Central memory CD8-positive, alpha-beta T cell (primary cell): ENCODE measurements around the gene MT1M.
A peak's percentile ranks its signal among the peaks of the same experiment; 100 is the strongest.

Source experiments
- ATAC-seq: fragments of 150-1000 bp; cut with Tn5 transposase; replicated peaks from 2 replicates; pipeline ENCODE4 v1.10.0; 2022; ENCODE audit warnings: mild to moderate bottlenecking, moderate FRiP score, moderate number of reproducible peaks; ENCODE audit not compliant: poor library complexity, severe bottlenecking; ENCODE audit errors: extremely low read depth
- DNase-seq, 2 donors: peaks; one replicate each; pipeline ENCODE4 v3.0.0; 2021; ENCODE audit warnings: low spot score in 2 of 2
- H3K27ac Mint-ChIP-seq: one replicate; pipeline ENCODE4 v1.8.0; 2022; ENCODE audit warnings: low read depth, mild to moderate bottlenecking, moderate library complexity, mixed read lengths
- H3K27me3 Mint-ChIP-seq: one replicate; pipeline ENCODE4 v1.8.0; 2022; ENCODE audit warnings: mixed read lengths
- H3K36me3 Mint-ChIP-seq: one replicate; pipeline ENCODE4 v1.8.0; 2022; ENCODE audit warnings: mild to moderate bottlenecking, moderate library complexity, mixed read lengths; ENCODE audit not compliant: insufficient read depth
- H3K4me1 Mint-ChIP-seq: one replicate; pipeline ENCODE4 v1.8.0; 2022; ENCODE audit warnings: mixed read lengths
- H3K4me3 Mint-ChIP-seq: one replicate; pipeline ENCODE4 v1.8.0; 2022; ENCODE audit warnings: mild to moderate bottlenecking, moderate library complexity, mixed read lengths
- H3K9me3 Mint-ChIP-seq: one replicate; pipeline ENCODE4 v1.8.0; 2022; ENCODE audit warnings: mixed read lengths

MT1M gene

DNA sequence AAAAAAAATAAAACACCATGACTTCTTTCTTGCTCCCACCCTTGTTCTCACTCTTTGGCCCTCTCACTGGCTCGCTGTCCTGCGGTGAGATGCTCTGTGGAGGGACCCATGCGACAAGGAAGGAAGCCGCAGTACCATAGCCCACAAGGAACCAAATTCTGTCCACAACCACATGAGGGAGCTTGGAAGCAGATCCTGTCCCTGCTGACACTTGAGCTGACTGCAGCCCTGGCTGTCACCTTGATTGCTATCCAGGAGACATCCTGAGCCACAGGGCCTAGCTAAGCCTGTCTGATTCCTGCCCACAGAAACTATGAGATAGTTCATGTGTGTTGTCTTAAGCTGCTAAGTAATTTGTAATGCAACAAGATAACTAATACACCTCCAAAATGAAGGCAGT is 28.9 kb upstream of the MT1M start:
- no peak for DNase-seq

DNA sequence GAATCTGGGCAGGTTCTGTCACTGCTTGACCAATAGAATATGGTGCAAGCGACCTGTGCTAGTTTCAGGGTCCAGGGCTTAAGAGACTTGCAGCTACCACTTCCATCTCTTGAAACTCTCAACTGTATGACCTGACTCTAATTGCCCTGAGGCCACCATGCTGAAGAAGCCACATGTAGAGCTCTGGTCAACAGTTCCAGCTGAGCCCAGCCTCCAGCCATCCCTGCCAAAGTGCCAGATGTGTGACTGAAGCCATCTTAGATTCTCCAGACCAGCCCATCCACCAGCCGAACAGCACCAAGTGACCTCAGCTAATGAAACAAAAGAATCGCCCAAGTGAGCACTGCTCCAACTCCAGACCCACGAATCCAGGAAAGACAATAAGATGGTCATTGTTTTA is 27.5 kb upstream of the MT1M start:
- DNase-seq, result no peak
- H3K27ac Mint-ChIP-seq, result no peak overlapping the region
- no peak for ATAC-seq
- no peaks in the 10 kb centered on the region for H3K9me3 Mint-ChIP-seq
- peaks cover 12% of the 10 kb centered on the region for H3K27me3 Mint-ChIP-seq
- no peak overlapping the region for H3K4me3 Mint-ChIP-seq
- H3K4me1 Mint-ChIP-seq, result peaks cover 42% of the 10 kb centered on the region
- H3K36me3 Mint-ChIP-seq, result peaks cover 5% of the 10 kb centered on the region

More for the DNA sequence above, 28.9 kb upstream of the MT1M start:
- ATAC-seq, result no peak
- peaks cover 30% of the 10 kb centered on the region for H3K4me1 Mint-ChIP-seq
- H3K27ac Mint-ChIP-seq, result no peak overlapping the region
- H3K27me3 Mint-ChIP-seq, result peaks cover 13% of the 10 kb centered on the region
- H3K36me3 Mint-ChIP-seq, result peaks cover 2% of the 10 kb centered on the region
- H3K9me3 Mint-ChIP-seq, result no peaks in the 10 kb centered on the region
- no peak overlapping the region for H3K4me3 Mint-ChIP-seq

DNA sequence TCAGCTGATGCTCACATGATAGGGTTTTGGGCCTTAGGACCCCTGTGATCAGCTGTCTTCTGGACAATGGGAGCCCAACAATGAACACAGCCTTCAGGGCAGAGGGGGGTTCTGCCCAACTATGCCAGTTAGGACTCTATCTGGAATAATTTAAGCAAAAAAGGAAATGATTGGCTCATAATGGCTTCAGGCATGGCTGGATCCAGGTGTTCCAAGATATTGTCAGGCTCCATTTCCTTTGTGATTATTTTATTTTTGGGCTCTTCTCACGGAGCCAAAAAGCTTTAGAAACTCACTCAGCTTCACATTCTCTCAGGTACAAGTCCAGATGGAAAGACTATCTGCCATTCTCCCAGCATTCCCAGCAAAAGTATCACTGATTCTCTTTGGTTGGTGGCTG is 27.0 kb upstream of the MT1M start:
- Mint-ChIP-seq H3K4me1 (peaks cover 43% of the 10 kb centered on the region), H3K27ac (no peak overlapping the region), H3K9me3 (no peaks in the 10 kb centered on the region), H3K4me3 (no peak overlapping the region), H3K27me3 (peaks cover 6% of the 10 kb centered on the region), H3K36me3 (peaks cover 5% of the 10 kb centered on the region)
- DNase-seq (no peak), ATAC-seq (no peak)

DNA sequence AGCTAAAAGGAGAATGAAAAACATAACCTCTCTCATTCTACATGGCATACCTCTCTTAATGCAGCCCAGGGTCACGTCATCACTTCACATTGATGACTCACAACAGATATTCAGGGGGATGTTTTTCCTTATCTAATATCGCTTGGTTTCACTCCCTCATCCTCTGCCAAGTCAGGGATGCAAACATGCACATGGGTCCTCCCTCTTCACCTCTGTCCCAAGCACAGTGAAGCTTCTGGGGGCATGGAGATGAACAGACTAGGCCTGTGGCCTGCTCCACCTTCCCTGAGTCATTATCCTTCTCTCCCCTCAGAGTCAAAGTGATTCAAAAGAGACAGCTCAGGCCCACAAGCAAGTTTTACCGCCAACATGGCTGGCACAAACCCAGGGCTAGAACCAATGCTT is 26.4 kb upstream of the MT1M start:
- H3K9me3 Mint-ChIP-seq, result no peaks in the 10 kb centered on the region
- no peak overlapping the region for H3K4me3 Mint-ChIP-seq
- DNase-seq, result no peak
- H3K36me3 Mint-ChIP-seq, result peaks cover 5% of the 10 kb centered on the region
- H3K27me3 Mint-ChIP-seq, result peaks cover under 1% of the 10 kb centered on the region
- no peak for ATAC-seq
- H3K27ac Mint-ChIP-seq, result peak overlapping the region; percentile 93
- peaks cover 46% of the 10 kb centered on the region for H3K4me1 Mint-ChIP-seq

DNA sequence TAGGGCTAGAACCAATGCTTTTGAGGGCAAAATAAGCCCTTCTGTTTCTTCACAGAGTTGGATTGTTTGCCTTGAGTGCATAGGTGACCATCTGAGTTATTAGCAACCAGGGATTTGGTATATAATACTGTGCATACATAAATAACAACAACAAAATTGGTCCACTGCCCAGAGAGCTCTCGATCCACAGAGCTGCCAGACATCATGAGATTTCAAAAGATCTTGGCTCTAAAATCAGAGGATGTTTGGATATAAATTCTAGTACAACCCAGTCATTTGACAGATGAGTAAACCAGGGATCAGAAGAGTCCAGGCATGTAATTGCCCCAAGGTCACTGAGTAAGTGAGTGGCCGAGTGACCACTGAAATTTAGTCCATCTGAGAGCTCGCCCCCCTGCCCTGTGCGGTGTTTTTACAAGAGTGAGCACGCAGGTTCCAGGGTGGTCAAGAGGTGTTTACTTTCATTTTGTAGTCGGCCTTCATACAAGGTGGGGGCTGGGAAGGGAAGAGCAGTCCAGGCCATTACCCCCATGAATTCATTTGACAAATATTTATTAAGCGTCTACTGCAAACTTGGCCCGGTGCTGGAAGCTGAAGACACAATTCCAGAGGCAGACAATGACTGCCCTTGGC is 25.9 kb upstream of the MT1M start:
- H3K36me3 Mint-ChIP-seq, result peaks cover 5% of the 10 kb centered on the region
- H3K4me3 Mint-ChIP-seq, result peak overlapping the region; percentile 98
- no peaks in the 10 kb centered on the region for H3K27me3 Mint-ChIP-seq
- DNase-seq (no peak), ATAC-seq (no peak)
- peak overlapping the region; percentile 93 for H3K27ac Mint-ChIP-seq
- peaks cover 51% of the 10 kb centered on the region for H3K4me1 Mint-ChIP-seq
- no peaks in the 10 kb centered on the region for H3K9me3 Mint-ChIP-seq

DNA sequence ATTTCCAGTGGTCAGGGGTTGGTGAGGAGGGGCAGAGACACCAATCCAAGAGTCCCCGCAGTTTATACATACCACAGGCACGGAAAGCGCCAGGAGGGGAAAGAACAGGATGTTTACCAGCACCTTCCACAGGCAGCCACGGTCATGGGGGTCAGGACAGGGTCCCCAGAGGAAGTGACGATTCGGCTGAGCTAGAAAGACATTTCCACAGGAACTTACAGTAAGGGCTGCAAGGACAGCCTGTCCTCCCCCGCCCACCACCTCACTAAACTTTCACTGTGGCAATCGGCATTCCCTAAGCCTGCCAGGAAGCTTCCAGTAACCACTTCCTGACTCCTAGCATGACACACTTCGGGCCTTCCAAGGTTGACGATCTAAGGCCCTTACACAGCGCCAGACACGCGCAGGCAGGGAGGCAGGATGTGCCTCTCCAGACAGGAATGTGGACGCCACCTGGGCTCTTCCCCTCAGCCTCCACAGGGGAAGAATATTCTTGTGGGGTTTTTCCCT is 25.3 kb upstream of the MT1M start:
- no peaks in the 10 kb centered on the region for H3K27me3 Mint-ChIP-seq
- H3K4me1 Mint-ChIP-seq, result peaks cover 51% of the 10 kb centered on the region
- no peak for DNase-seq

DNA sequence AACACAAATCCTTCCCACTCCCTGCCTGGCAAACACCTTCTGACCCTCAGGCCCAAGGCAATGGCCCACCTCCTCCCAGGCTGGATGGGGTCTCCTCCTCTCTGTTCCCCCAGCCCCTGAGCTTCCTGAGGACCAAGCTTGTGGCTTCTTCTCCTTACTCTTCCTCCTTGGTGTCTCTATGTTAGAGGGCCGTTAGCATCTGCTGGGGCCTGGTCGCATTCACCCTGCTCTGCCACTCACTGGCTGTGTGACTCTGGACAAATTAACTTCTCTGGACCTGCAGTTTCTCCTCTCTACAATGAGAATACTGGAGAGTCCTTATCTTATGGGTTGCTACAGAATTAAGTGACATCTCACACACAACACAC is 24.8 kb upstream of the MT1M start:
- ATAC-seq (no peak), DNase-seq (no peak)
- Mint-ChIP-seq H3K4me3 (peak overlapping the region; percentile 98), H3K27ac (peak overlapping the region; percentile 93), H3K4me1 (peaks cover 51% of the 10 kb centered on the region), H3K27me3 (no peaks in the 10 kb centered on the region), H3K9me3 (no peaks in the 10 kb centered on the region), H3K36me3 (peaks cover 5% of the 10 kb centered on the region)

More for the DNA sequence above, 25.3 kb upstream of the MT1M start:
- peak overlapping the region; percentile 93 for H3K27ac Mint-ChIP-seq
- H3K36me3 Mint-ChIP-seq, result peaks cover 5% of the 10 kb centered on the region
- peak overlapping the region; percentile 98 for H3K4me3 Mint-ChIP-seq
- H3K9me3 Mint-ChIP-seq, result no peaks in the 10 kb centered on the region
- no peak for ATAC-seq

DNA sequence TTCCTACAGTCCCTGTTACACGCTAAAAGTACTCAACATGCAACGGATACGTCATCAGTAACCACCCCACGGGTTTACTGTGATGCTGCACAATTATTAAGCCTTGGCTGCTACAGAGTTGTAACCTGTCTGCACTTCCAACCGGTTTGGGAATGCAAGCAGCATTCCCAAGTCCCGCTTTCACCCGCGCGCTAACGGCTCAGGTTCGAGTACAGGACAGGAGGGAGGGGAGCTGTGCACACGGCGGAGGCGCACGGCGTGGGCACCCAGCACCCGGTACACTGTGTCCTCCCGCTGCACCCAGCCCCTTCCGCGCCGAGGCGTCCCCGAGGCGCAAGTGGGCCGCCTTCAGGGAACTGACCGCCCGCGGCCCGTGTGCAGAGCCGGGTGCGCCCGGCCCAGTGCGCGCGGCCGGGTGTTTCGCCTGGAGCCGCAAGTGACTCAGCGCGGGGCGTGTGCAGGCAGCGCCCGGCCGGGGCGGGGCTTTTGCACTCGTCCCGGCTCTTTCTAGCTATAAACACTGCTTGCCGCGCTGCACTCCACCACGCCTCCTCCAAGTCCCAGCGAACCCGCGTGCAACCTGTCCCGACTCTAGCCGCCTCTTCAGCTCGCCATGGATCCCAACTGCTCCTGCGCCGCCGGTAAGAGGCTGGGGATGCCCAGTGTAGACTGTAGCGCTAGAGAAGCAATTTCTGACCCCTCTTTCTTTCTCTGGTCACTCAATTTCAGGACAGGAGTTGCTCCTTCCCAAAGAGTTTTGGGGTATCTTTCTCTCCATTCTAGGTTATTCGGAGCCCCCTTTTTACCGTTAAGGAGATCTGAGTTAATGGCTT is 24.2 kb upstream of the MT1M start, which contains the start of gene MT2A:
TSS of gene MT2A (plus strand) at position 542 of the 833 bp plus-strand sequence. CDS start at position 614, 72 bp downstream.
- H3K4me1 Mint-ChIP-seq, result peaks cover 51% of the 10 kb centered on the region
- H3K36me3 Mint-ChIP-seq, result peaks cover 5% of the 10 kb centered on the region
- H3K27me3 Mint-ChIP-seq, result no peaks in the 10 kb centered on the region
- DNase-seq (peak; percentile 67 to 77), ATAC-seq (peak; percentile 82)
- peak within 1 kb of the TSS; percentile 98 for H3K4me3 Mint-ChIP-seq
- no peaks in the 10 kb centered on the region for H3K9me3 Mint-ChIP-seq
- H3K27ac Mint-ChIP-seq, result peak within 1 kb of the TSS; percentile 93

DNA sequence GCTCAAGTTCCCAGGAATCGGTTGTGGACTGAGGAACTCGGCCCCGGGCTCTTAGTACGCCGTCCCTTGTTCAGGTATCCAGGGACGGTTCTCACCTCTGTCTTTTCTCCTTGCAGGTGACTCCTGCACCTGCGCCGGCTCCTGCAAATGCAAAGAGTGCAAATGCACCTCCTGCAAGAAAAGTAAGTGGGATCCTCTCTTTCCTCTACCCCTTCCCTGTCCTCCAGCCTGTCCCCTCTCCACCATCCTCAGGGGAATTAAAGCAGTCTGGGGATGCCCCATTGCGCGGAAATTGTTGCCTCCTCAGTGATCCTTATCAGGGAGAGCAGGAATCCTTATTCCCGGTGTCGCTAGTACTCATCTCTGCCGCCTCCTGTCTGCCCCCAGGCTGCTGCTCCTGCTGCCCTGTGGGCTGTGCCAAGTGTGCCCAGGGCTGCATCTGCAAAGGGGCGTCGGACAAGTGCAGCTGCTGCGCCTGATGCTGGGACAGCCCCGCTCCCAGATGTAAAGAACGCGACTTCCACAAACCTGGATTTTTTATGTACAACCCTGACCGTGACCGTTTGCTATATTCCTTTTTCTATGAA is 23.5 kb upstream of the MT1M start:
- no peak for ATAC-seq
- Mint-ChIP-seq H3K4me1 (peaks cover 51% of the 10 kb centered on the region), H3K9me3 (no peaks in the 10 kb centered on the region), H3K4me3 (peak overlapping the region; percentile 98), H3K27me3 (no peaks in the 10 kb centered on the region), H3K27ac (peak overlapping the region; percentile 91), H3K36me3 (peaks cover 5% of the 10 kb centered on the region)
- no peak for DNase-seq

DNA sequence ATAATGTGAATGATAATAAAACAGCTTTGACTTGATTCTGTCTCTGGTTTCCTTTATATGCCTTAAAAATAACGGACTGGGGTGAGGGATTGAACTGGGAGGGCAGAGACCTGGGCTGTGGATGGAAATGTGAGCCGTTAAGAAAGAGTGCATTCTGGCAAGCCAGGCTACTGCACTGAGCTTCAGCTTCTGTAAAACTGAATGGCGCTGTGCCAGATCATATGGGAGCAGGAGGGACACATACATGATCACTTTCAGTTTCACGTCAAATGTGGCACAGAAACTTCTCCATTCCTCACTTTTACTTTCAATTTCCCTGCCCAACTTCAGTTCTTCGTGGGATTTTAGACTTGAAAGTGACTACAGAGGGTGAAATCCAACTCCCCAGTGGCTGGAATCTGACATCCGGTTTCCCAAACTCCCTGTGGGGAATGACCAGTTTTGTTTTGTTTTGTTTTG is 23.0 kb upstream of the MT1M start:
- Mint-ChIP-seq H3K36me3 (peaks cover 5% of the 10 kb centered on the region), H3K9me3 (no peaks in the 10 kb centered on the region), H3K27ac (peak overlapping the region; percentile 91), H3K27me3 (no peaks in the 10 kb centered on the region), H3K4me1 (peaks cover 51% of the 10 kb centered on the region), H3K4me3 (peak overlapping the region; percentile 98)
- ATAC-seq (peak; percentile 57), DNase-seq (peak in 1 of 2 donors; percentile 59)

DNA sequence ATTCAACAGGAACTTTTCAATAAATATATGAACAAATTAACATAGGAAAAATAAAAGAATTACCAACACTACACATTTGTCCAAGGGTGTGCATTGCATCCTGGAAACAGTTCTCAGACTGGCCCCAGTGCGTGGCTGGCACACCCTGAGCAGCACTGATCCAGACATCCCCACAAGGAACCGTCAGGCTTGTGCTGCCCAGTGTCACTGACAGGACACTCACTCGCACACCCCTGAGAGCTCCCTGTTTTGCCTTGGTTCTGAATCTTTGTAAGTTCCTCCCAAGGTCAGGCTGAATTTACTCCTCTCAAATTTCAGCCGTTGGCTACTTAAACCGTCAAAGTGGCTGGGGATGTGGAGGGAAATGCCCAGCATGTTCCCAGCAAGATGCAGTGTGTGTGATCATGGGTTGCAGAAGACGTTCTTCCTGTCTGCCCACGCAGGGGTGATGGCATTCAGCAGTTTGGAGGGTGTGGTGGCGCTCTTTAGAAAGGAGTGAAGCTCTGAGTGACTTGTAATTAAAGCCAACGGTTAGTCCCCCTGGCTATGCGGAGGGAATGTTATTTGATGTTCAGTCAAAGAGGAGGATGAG is 22.3 kb upstream of the MT1M start:
- H3K27ac Mint-ChIP-seq, result peak overlapping the region; percentile 91
- peaks cover 51% of the 10 kb centered on the region for H3K4me1 Mint-ChIP-seq

DNA sequence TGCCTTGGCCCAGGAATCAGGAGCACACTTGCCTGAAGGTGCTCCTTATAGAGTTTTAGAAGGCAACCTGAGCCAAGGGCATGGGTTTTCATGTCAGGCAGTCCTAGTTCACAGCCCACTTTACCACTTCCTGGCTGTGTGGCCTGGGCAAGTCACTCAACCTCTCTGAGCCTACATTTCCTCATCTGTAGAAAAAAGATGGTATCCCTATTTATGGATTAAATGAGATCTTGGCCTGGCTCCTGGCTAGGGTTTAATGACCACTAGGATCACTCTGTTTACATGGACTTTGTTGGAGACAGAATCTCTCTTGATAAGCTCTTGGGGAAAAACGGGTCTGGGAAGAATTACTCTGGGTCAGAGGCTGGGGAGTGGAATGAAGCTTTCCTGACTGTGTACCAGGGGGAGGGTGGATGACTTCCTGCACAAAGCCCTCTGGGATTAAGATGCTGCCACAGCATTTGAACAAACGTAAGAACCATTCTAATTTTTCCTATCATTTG is 21.8 kb upstream of the MT1M start:
- H3K27ac Mint-ChIP-seq, result peak overlapping the region; percentile 91
- no peak for DNase-seq
- no peaks in the 10 kb centered on the region for H3K27me3 Mint-ChIP-seq
- peaks cover 5% of the 10 kb centered on the region for H3K36me3 Mint-ChIP-seq
- peak overlapping the region; percentile 98 for H3K4me3 Mint-ChIP-seq
- peak; percentile 29 for ATAC-seq
- peaks cover 51% of the 10 kb centered on the region for H3K4me1 Mint-ChIP-seq
- H3K9me3 Mint-ChIP-seq, result no peaks in the 10 kb centered on the region

More for the DNA sequence above, 22.3 kb upstream of the MT1M start:
- Mint-ChIP-seq H3K4me3 (peak overlapping the region; percentile 98), H3K36me3 (peaks cover 5% of the 10 kb centered on the region), H3K27me3 (no peaks in the 10 kb centered on the region), H3K9me3 (no peaks in the 10 kb centered on the region)
- ATAC-seq, result peak; percentile 66
- peak in 1 of 2 donors; percentile 66 for DNase-seq
